H1 (cell line): Measurements from ENCODE around the gene IRF8.

Source experiments
- E2F6 ChIP-seq: IDR thresholded peaks from 2 replicates; pipeline ENCODE4 v1.6.1; 2012; ENCODE audit warnings: inconsistent platforms
- FOSL1 ChIP-seq: IDR thresholded peaks from 2 replicates; pipeline ENCODE4 v1.6.1; 2011; ENCODE audit warnings: mild to moderate bottlenecking, low read depth, low read length, moderate library complexity; ENCODE audit not compliant: insufficient read depth
- POLR2A ChIP-seq, 2 experiments: IDR thresholded peaks; 1 replicate in 1 of 2; 2 replicates in 1 of 2; pipeline ENCODE4 v1.6.1; 2011; ENCODE audit warnings: low read depth in 2 of 2, low read length in 2 of 2, mild to moderate bottlenecking in 2 of 2; ENCODE audit errors: control extremely low read depth in 1 of 2
- POLR2AphosphoS5 ChIP-seq: IDR thresholded peaks from 2 replicates; pipeline ENCODE4 v1.6.1; 2011; ENCODE audit warnings: low read depth, low read length
- SP1 ChIP-seq: IDR thresholded peaks from 2 replicates; pipeline ENCODE4 v1.6.1; 2011; ENCODE audit warnings: low read depth, low read length
- TBP ChIP-seq: IDR thresholded peaks from 2 replicates; pipeline ENCODE4 v1.6.1; 2011; ENCODE audit warnings: low read depth, low read length, improper control_type of control experiment
- TF ChIP-seq, protein P1 (sequence below), 3 experiments: IDR thresholded peaks; 1 replicate in 2 of 3; 2 replicates in 1 of 3; pipeline versions ENCODE4 v1.5.1 to v1.6.1; 2011; ENCODE audit warnings: low read length in 3 of 3, mild to moderate bottlenecking in 3 of 3, inconsistent platforms in 2 of 3, low read depth in 1 of 3, moderate library complexity in 1 of 3; ENCODE audit not compliant: insufficient read depth in 1 of 3; ENCODE audit errors: control extremely low read depth in 1 of 3

GRCh38 chr16:85934210-85934609 is 35.2 kb downstream of the IRF8 start:
- TF ChIP-seq, protein P1, sequence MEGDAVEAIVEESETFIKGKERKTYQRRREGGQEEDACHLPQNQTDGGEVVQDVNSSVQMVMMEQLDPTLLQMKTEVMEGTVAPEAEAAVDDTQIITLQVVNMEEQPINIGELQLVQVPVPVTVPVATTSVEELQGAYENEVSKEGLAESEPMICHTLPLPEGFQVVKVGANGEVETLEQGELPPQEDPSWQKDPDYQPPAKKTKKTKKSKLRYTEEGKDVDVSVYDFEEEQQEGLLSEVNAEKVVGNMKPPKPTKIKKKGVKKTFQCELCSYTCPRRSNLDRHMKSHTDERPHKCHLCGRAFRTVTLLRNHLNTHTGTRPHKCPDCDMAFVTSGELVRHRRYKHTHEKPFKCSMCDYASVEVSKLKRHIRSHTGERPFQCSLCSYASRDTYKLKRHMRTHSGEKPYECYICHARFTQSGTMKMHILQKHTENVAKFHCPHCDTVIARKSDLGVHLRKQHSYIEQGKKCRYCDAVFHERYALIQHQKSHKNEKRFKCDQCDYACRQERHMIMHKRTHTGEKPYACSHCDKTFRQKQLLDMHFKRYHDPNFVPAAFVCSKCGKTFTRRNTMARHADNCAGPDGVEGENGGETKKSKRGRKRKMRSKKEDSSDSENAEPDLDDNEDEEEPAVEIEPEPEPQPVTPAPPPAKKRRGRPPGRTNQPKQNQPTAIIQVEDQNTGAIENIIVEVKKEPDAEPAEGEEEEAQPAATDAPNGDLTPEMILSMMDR (IDR thresholded peaks at IDR 0.05; ENCODE audit: control extremely low read depth in 1 of 3, insufficient read depth in 1 of 3, low read depth in 1 of 3, low read length in 3 of 3), result no peak
- TF ChIP-seq POLR2A (IDR thresholded peaks at IDR 0.05; ENCODE audit: control extremely low read depth in 1 of 2, low read depth in 2 of 2, low read length in 2 of 2) (no peak), FOSL1 (no peak), SP1 (no peak), TBP (no peak), E2F6 (no peak), POLR2AphosphoS5 (no peak)
